ENCODE results near the gene SEPTIN3. TPM values are rescaled to one million over a fixed set of nuclear protein-coding genes. Genes with fewer than 3 reads are reported as not detected.

The SEPTIN3 gene
- total RNA-seq, 1 donor from 2014 or later: 0.36 TPM

DNA sequence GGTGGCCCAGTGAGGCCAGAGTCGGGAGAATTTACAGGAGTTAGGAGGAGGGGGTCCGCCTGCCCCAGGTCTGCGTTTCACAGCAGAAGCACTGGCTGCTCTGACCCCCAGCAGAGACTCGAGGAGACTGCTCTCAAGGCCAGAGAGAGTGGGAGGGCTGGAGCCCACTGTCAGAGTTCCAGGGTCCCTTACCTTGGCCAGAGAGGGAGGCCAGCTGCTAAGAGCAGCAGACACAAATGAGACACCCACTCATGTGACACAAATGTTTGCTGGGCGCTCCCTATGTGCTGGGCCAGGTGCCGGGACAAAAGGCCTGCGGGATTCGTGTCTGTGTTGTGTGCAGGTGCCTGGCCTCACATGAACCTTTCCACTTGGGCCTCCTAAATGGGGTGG is 39.8 kb upstream of the SEPTIN3 start:
- Mint-ChIP-seq H3K27me3 (ENCODE audit: unreplicated experiment) (peaks cover 12% of the 10 kb centered on the region), H3K27ac (ENCODE audit: unreplicated experiment) (no peak overlapping the region), H3K4me1 (ENCODE audit: unreplicated experiment) (no peaks in the 10 kb centered on the region), H3K4me3 (ENCODE audit: unreplicated experiment) (no peak overlapping the region), H3K9me3 (ENCODE audit: unreplicated experiment) (no peaks in the 10 kb centered on the region), H3K36me3 (ENCODE audit: low read depth, unreplicated experiment) (no peaks in the 10 kb centered on the region)
- no peak for TF ChIP-seq CTCF (IDR thresholded peaks at IDR 0.05; ENCODE audit: unreplicated experiment)
- DNase-seq (ENCODE audit: low spot score): no peak

DNA sequence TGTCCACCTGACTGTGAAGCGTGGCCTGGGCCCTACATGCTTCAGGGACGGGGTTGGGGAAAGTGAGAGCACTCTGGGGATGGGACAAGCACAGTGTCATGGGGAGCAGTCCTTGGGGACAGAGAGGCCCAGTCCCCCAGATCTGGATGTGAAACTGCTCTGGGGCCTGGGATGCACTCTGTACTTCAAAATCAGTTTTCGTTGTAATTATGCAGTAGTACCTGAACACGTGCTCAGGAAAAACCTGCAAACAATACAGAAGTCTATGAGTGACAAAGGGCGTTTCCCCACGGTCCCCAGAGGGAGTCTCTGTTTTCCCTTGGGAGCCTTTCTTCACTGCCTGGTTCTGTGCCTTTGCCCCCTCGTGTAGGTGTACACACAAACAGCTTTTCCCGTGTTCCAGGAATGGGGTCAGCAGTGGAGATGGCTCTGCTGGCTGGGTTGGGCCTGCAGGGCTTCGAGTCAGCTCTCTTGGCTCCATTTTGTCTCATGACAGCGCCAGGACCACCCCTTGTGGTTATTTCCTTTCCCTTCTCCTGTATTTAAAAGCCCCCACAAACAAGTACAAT is 37.5 kb upstream of the SEPTIN3 start:
- H3K36me3 Mint-ChIP-seq (ENCODE audit: low read depth, unreplicated experiment): no peaks in the 10 kb centered on the region
- no peaks in the 10 kb centered on the region for H3K9me3 Mint-ChIP-seq (ENCODE audit: unreplicated experiment)
- no peaks in the 10 kb centered on the region for H3K4me1 Mint-ChIP-seq (ENCODE audit: unreplicated experiment)
- H3K4me3 Mint-ChIP-seq (ENCODE audit: unreplicated experiment): no peak overlapping the region
- peaks cover 6% of the 10 kb centered on the region for H3K27me3 Mint-ChIP-seq (ENCODE audit: unreplicated experiment)
- no peak for DNase-seq (ENCODE audit: low spot score)
- H3K27ac Mint-ChIP-seq (ENCODE audit: unreplicated experiment): no peak overlapping the region
- TF ChIP-seq CTCF (IDR thresholded peaks at IDR 0.05; ENCODE audit: unreplicated experiment): no peak

- H3K27me3 Mint-ChIP-seq (ENCODE audit: unreplicated experiment): peaks cover 4% of the 10 kb centered on the region
- no peaks in the 10 kb centered on the region for H3K9me3 Mint-ChIP-seq (ENCODE audit: unreplicated experiment)
- DNase-seq (ENCODE audit: low spot score): no peak
- H3K4me3 Mint-ChIP-seq (ENCODE audit: unreplicated experiment): no peak overlapping the region
- H3K27ac Mint-ChIP-seq (ENCODE audit: unreplicated experiment): no peak overlapping the region
- TF ChIP-seq CTCF (IDR thresholded peaks at IDR 0.05; ENCODE audit: unreplicated experiment): no peak
- H3K4me1 Mint-ChIP-seq (ENCODE audit: unreplicated experiment): no peaks in the 10 kb centered on the region
- H3K36me3 Mint-ChIP-seq (ENCODE audit: low read depth, unreplicated experiment): no peaks in the 10 kb centered on the region
Observed at GRCh38 chr22:41932353-41932752, 36.9 kb upstream of the SEPTIN3 start.

- no peak overlapping the region for H3K4me3 Mint-ChIP-seq (ENCODE audit: unreplicated experiment)
- no peak for TF ChIP-seq CTCF (IDR thresholded peaks at IDR 0.05; ENCODE audit: unreplicated experiment)
- no peaks in the 10 kb centered on the region for H3K4me1 Mint-ChIP-seq (ENCODE audit: unreplicated experiment)
- H3K27me3 Mint-ChIP-seq (ENCODE audit: unreplicated experiment): peaks cover 2% of the 10 kb centered on the region
- DNase-seq (ENCODE audit: low spot score): no peak
- H3K27ac Mint-ChIP-seq (ENCODE audit: unreplicated experiment): no peak overlapping the region
- H3K36me3 Mint-ChIP-seq (ENCODE audit: low read depth, unreplicated experiment): no peaks in the 10 kb centered on the region
- H3K9me3 Mint-ChIP-seq (ENCODE audit: unreplicated experiment): no peaks in the 10 kb centered on the region
Observed at GRCh38 chr22:41933411-41934177, 35.6 kb upstream of the SEPTIN3 start.

GRCh38 chr22:41934284-41935014 is 34.8 kb upstream of the SEPTIN3 start:
- no peaks in the 10 kb centered on the region for H3K4me1 Mint-ChIP-seq (ENCODE audit: unreplicated experiment)
- no peaks in the 10 kb centered on the region for H3K9me3 Mint-ChIP-seq (ENCODE audit: unreplicated experiment)
- H3K27ac Mint-ChIP-seq (ENCODE audit: unreplicated experiment): no peak overlapping the region
- H3K27me3 Mint-ChIP-seq (ENCODE audit: unreplicated experiment): peaks cover 2% of the 10 kb centered on the region
- H3K4me3 Mint-ChIP-seq (ENCODE audit: unreplicated experiment): no peak overlapping the region
- no peak for TF ChIP-seq CTCF (IDR thresholded peaks at IDR 0.05; ENCODE audit: unreplicated experiment)
- H3K36me3 Mint-ChIP-seq (ENCODE audit: low read depth, unreplicated experiment): no peaks in the 10 kb centered on the region
- no peak for DNase-seq (ENCODE audit: low spot score)

Measured in endothelial cell (in vitro differentiated cells).